B cell (primary cell): Measurements from ENCODE around the gene DDO. TPM values are rescaled to one million over a fixed set of nuclear protein-coding genes. Genes with fewer than 3 reads are reported as not detected.

Experiments used
- ATAC-seq: fragments of 200-7000 bp; cut with Tn5 transposase; one replicate; pipeline ENCODE4 v1.10.0; 2021; ENCODE audit warnings: low read depth, mild to moderate bottlenecking, moderate number of reproducible peaks, moderate library complexity
- CTCF ChIA-PET: fragments of 350-600 bp; sonication (Branson Sonifier 250); formaldehyde crosslinking; loops from one replicate; lab custom pipeline; 2021; ENCODE audit warnings: antibody characterized with exemption, inconsistent platforms; lab: Charles Lee
- POLR2A ChIA-PET: fragments of 350-600 bp; sonication (Branson Sonifier 250); formaldehyde crosslinking; loops from one replicate; lab custom pipeline; 2021; ENCODE audit warnings: antibody characterized with exemption; lab: Charles Lee
- DNase-seq: peaks from one replicate; pipeline ENCODE4 v3.0.0; 2013
- H2AFZ ChIP-seq: 2 replicates; pipeline ENCODE4 v1.6.1; 2012; ENCODE audit warnings: mild to moderate bottlenecking, low read depth, low read length; ENCODE audit not compliant: insufficient read depth, poor library complexity, severe bottlenecking
- H3K27ac ChIP-seq, 2 donors: 1 replicate in 1 of 2; 2 replicates in 1 of 2; pipeline ENCODE4 v1.5.1; 2012 to 2013; ENCODE audit warnings: low read length in 2 of 2, mild to moderate bottlenecking in 2 of 2, moderate library complexity in 1 of 2
- H3K27me3 ChIP-seq, 4 experiments: fragments of 200-600 bp in 1 of 4; sonication (generic) in 1 of 4; replicated peaks in 1 of 4; 1 replicate in 2 of 4; 2 replicates in 2 of 4; pipeline versions ENCODE4 v1.6.1 to v1.7.0; 2013 to 2016; ENCODE audit warnings: low read length in 3 of 4, mild to moderate bottlenecking in 2 of 4, mixed read lengths in 1 of 4, moderate library complexity in 1 of 4; ENCODE audit not compliant: insufficient read depth in 4 of 4, control insufficient read depth in 3 of 4; ENCODE audit errors: control extremely low read depth in 1 of 4
- H3K36me3 ChIP-seq, 2 experiments: replicated peaks in 1 of 2; 1 replicate in 1 of 2; 2 replicates in 1 of 2; pipeline versions ENCODE4 v1.6.1 to v1.7.1; 2013; ENCODE audit warnings: low read length in 1 of 2; ENCODE audit not compliant: insufficient read depth in 2 of 2, control insufficient read depth in 1 of 2; ENCODE audit errors: control extremely low read depth in 1 of 2, extremely low read depth in 1 of 2
- H3K4me1 ChIP-seq, 2 donors: fragments of 200-600 bp in 1 of 2; sonication (generic) in 1 of 2; 1 replicate in 1 of 2; 2 replicates in 1 of 2; pipeline versions ENCODE4 v1.5.1 to v1.6.1; 2013 to 2017; ENCODE audit warnings: low read length in 2 of 2; ENCODE audit not compliant: control insufficient read depth in 2 of 2, insufficient read depth in 2 of 2
- H3K4me2 ChIP-seq: replicated peaks from 2 replicates; pipeline ENCODE3; 2012; ENCODE audit warnings: mild to moderate bottlenecking, low read depth, low read length; ENCODE audit not compliant: poor library complexity, severe bottlenecking
- H3K4me3 ChIP-seq, 5 experiments: fragments of 200-600 bp in 1 of 5; sonication (generic) in 1 of 5; 1 replicate in 3 of 5; 2 replicates in 2 of 5; pipeline versions ENCODE4 v1.5.1 to v1.7.0; 2011 to 2016; ENCODE audit warnings: low read length in 4 of 5, mild to moderate bottlenecking in 4 of 5, low read depth in 2 of 5, control low read depth in 1 of 5, moderate library complexity in 1 of 5; ENCODE audit not compliant: insufficient read depth in 1 of 5; ENCODE audit errors: control extremely low read depth in 1 of 5, extremely low read depth in 1 of 5
- H3K79me2 ChIP-seq: fragments of 200-600 bp; sonication (generic); one replicate; pipeline ENCODE4 v1.6.0; 2016; ENCODE audit warnings: low read length; ENCODE audit not compliant: control insufficient read depth, insufficient read depth
- H3K9ac ChIP-seq: fragments of 200-600 bp; sonication (generic); 2 replicates; pipeline ENCODE4 v1.6.1; 2017; ENCODE audit warnings: mild to moderate bottlenecking, low read length, moderate library complexity
- H3K9me3 ChIP-seq, 3 donors: one replicate each; pipeline versions ENCODE4 v1.6.1 to v1.7.1; 2013; ENCODE audit warnings: low read length in 2 of 3; ENCODE audit not compliant: control insufficient read depth in 2 of 3, insufficient read depth in 1 of 3; ENCODE audit errors: control extremely low read depth in 1 of 3
- H4K20me1 ChIP-seq: 2 replicates; pipeline ENCODE4 v1.6.0; 2012; ENCODE audit warnings: mild to moderate bottlenecking, low read length; ENCODE audit not compliant: insufficient read depth, control insufficient read depth, poor library complexity, severe bottlenecking
- H3K27ac Mint-ChIP-seq: one replicate; pipeline ENCODE4 v1.8.0; 2021; ENCODE audit warnings: mixed read lengths
- H3K27me3 Mint-ChIP-seq: one replicate; pipeline ENCODE4 v1.8.0; 2021; ENCODE audit warnings: mixed read lengths
- H3K4me1 Mint-ChIP-seq: one replicate; pipeline ENCODE4 v1.8.0; 2021; ENCODE audit warnings: mixed read lengths
- H3K4me3 Mint-ChIP-seq: one replicate; pipeline ENCODE4 v1.8.0; 2021; ENCODE audit warnings: mixed read lengths
- H3K9me3 Mint-ChIP-seq: one replicate; pipeline ENCODE4 v1.8.0; 2022; ENCODE audit warnings: mixed read lengths; ENCODE audit not compliant: insufficient read depth
- EZH2 ChIP-seq: IDR thresholded peaks from 2 replicates; pipeline ENCODE4 v1.6.1; 2012; ENCODE audit warnings: borderline replicate concordance, low read depth, mild to moderate bottlenecking, moderate library complexity, low read length; ENCODE audit not compliant: insufficient read depth, poor library complexity, severe bottlenecking
- WGBS: methylation state at CpG from one replicate; pipeline ENCODE4 v1.1.5; 2013; ENCODE audit warnings: missing lambda C conversion rate; ENCODE audit not compliant: insufficient coverage; 5-methylcytosine and 5-hydroxymethylcytosine counted together
- intact Hi-C: fragments of 100-400 bp; cut with micrococcal nuclease; formaldehyde crosslinking; loops from one replicate; pipeline ENCODE4 v1.10.0; 2022
- polyA plus RNA-seq: library from polyadenylated mRNA; depleted of rRNA; stranded (reverse); fragments of >200 nt; gene quantifications from 2 replicates; pipeline ENCODE4 v1.2.3, GENCODE V29; 2012
- total RNA-seq, 2 donors: library from RNA; stranded (reverse); fragments of 120-200 nt in 1 of 2; gene quantifications; 1 replicate in 1 of 2; 2 replicates in 1 of 2; pipeline versions ENCODE4 v1.2.3 to v1.2.4, GENCODE V29; 2013 to 2022
- TF ChIP-seq, protein P1 (sequence below): fragments of 200-600 bp; IDR thresholded peaks from one replicate; pipeline ENCODE4 v1.8.0; 2022; ENCODE audit warnings: antibody characterized with exemption, mild to moderate bottlenecking

The DDO gene
- total and polyA plus RNA-seq, 2 donors (not counting 1 experiment from before 2014, with no cell fraction given) = not detected

DNA sequence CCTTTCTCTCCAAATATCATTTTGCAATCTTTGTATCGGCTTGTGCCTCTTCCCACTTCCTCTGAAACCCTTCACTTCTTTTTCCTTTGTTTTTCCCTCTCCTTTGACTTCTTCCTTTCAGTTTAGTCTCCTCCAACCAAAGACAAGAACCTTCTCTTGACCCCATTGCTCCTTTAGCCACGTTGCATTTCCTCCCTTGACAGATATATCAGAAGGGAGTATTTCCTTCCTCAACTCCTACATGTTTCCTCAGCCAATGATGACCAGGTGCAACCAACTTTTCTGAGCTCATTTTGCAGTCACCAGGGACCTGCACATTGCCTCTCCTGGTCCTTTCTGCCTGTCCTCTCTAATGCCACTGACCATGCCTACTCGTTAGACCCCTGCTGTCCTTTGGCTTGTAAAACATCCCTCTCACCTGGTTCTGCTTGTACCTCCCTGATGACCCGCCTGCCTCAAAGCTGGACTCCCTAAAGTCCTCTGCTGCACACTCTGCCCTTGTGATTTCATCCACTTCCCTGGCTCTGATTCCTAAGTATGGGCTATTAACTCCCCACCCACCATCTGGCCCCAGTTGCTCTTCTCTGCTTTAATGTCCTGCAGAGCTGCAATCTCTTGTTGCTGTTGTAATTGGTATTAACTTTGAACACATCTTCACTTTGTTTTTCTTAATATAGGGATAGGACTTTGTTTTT lies 33.6 kb upstream of the DDO start:
- ChIA-PET CTCF (no interaction called here), POLR2A (no interaction called here)
- H2AFZ ChIP-seq = peak overlapping the region; percentile 12
- peaks cover 0 to 3% (median 0%) of the 10 kb centered on the region in 4 experiments for H3K27me3 ChIP-seq
- 41% methylated on average over 4 of the region's 4 CpGs for WGBS
- H3K4me1 ChIP-seq = peaks cover 5 to 9% of the 10 kb centered on the region in 2 donors
- H3K79me2 ChIP-seq = no peaks in the 10 kb centered on the region
- no peak for TF ChIP-seq EZH2
- TF ChIP-seq, protein P1, sequence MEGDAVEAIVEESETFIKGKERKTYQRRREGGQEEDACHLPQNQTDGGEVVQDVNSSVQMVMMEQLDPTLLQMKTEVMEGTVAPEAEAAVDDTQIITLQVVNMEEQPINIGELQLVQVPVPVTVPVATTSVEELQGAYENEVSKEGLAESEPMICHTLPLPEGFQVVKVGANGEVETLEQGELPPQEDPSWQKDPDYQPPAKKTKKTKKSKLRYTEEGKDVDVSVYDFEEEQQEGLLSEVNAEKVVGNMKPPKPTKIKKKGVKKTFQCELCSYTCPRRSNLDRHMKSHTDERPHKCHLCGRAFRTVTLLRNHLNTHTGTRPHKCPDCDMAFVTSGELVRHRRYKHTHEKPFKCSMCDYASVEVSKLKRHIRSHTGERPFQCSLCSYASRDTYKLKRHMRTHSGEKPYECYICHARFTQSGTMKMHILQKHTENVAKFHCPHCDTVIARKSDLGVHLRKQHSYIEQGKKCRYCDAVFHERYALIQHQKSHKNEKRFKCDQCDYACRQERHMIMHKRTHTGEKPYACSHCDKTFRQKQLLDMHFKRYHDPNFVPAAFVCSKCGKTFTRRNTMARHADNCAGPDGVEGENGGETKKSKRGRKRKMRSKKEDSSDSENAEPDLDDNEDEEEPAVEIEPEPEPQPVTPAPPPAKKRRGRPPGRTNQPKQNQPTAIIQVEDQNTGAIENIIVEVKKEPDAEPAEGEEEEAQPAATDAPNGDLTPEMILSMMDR = no peak
- Mint-ChIP-seq H3K9me3 (no peaks in the 10 kb centered on the region), H3K27me3 (peaks cover 11% of the 10 kb centered on the region), H3K4me3 (no peak overlapping the region), H3K27ac (no peak overlapping the region), H3K4me1 (no peaks in the 10 kb centered on the region)
- intact Hi-C loops = no loop called here
- no peak overlapping the region for H3K4me3 ChIP-seq
- H3K9ac ChIP-seq = no peak overlapping the region
- ATAC-seq (no peak), DNase-seq (no peak)
- H3K4me2 ChIP-seq = no peak overlapping the region
- no peak overlapping the region for H3K27ac ChIP-seq
- no peaks in the 10 kb centered on the region for H3K36me3 ChIP-seq
- no peaks in the 10 kb centered on the region for H3K9me3 ChIP-seq
- H4K20me1 ChIP-seq = no peaks in the 10 kb centered on the region

DNA sequence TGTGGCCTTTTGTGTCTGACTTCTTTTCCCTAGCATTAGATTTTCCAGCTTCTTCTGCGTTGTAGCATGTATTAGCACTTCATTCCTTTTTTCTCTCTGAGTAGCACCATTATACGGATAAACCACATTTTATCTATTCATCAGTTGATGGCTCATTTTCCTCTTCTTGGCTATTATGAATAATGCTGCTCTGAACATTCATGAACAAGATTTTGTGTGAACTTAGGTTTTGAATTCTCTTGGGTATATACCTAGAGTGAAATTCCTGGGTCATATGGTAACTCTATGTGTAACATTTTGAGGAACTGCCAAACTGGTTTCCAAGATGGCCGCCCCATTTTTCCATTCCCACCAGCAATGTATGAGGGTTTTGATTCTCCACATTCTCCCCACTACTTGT lies 32.4 kb upstream of the DDO start:
- H3K27ac Mint-ChIP-seq = no peak overlapping the region
- DNase-seq (no peak), ATAC-seq (no peak)
- peaks cover 5 to 9% of the 10 kb centered on the region in 2 donors for H3K4me1 ChIP-seq
- H2AFZ ChIP-seq = no peak overlapping the region
- POLR2A ChIA-PET = no interaction called here
- no peak overlapping the region for H3K4me2 ChIP-seq
- no peaks in the 10 kb centered on the region for H4K20me1 ChIP-seq
- intact Hi-C loops = no loop called here
- CTCF ChIA-PET = no interaction called here
- WGBS = no CpG with 5 or more reads among the region's 3 CpGs
- H3K9me3 ChIP-seq = no peaks in the 10 kb centered on the region
- peaks cover 0 to 3% (median 0%) of the 10 kb centered on the region in 4 experiments for H3K27me3 ChIP-seq
- H3K4me3 ChIP-seq = no peak overlapping the region
- no peaks in the 10 kb centered on the region for H3K79me2 ChIP-seq
- peaks cover 6% of the 10 kb centered on the region for H3K27me3 Mint-ChIP-seq
- no peak overlapping the region for H3K27ac ChIP-seq
- no peak overlapping the region for H3K4me3 Mint-ChIP-seq
- H3K9me3 Mint-ChIP-seq = no peaks in the 10 kb centered on the region
- TF ChIP-seq EZH2 = no peak
- TF ChIP-seq, protein P1 = no peak
- no peaks in the 10 kb centered on the region for H3K36me3 ChIP-seq
- H3K9ac ChIP-seq = no peak overlapping the region
- no peaks in the 10 kb centered on the region for H3K4me1 Mint-ChIP-seq
